Smooth muscle cell (in vitro differentiated cells): Measurements from ENCODE around the gene RABGAP1L. TPM values are rescaled to one million over a fixed set of nuclear protein-coding genes. Genes with fewer than 3 reads are reported as not detected.

Experiments
- DNase-seq: peaks from one replicate; lab custom pipeline; 2025; ENCODE audit not compliant: unreplicated experiment; lab: John Stamatoyannopoulos, UW
- H2AFZ ChIP-seq: fragments of 200-600 bp; sonication (generic); 2 replicates; pipeline ENCODE4 v1.6.0; 2016; ENCODE audit warnings: antibody characterized with exemption, low read depth, mild to moderate bottlenecking
- H3F3A ChIP-seq: fragments of 200-600 bp; sonication (generic); 2 replicates; pipeline ENCODE4 v1.6.0; 2017; ENCODE audit warnings: antibody characterized with exemption, low read depth
- H3K27ac ChIP-seq: fragments of 200-600 bp; sonication (generic); 2 replicates; pipeline ENCODE4 v1.5.1; 2016; ENCODE audit warnings: low read depth, mild to moderate bottlenecking
- H3K27me3 ChIP-seq: fragments of 200-600 bp; sonication (generic); 2 replicates; pipeline ENCODE4 v1.6.1; 2016; ENCODE audit warnings: low read depth, mild to moderate bottlenecking
- H3K36me3 ChIP-seq: fragments of 200-600 bp; sonication (generic); 2 replicates; pipeline ENCODE4 v1.5.1; 2016; ENCODE audit warnings: low read depth
- H3K4me1 ChIP-seq: fragments of 200-600 bp; sonication (generic); 2 replicates; pipeline ENCODE4 v1.5.1; 2016; ENCODE audit warnings: low read depth
- H3K4me2 ChIP-seq: fragments of 200-600 bp; sonication (generic); 2 replicates; pipeline ENCODE4 v1.6.0; 2016; ENCODE audit warnings: mild to moderate bottlenecking
- H3K4me3 ChIP-seq: fragments of 200-600 bp; sonication (generic); 2 replicates; pipeline ENCODE4 v1.5.1; 2016; ENCODE audit warnings: mild to moderate bottlenecking
- H3K79me2 ChIP-seq: fragments of 200-600 bp; sonication (generic); 2 replicates; pipeline ENCODE4 v1.6.0; 2016; ENCODE audit warnings: low read depth, mild to moderate bottlenecking
- H3K9ac ChIP-seq: fragments of 200-600 bp; sonication (generic); 2 replicates; pipeline ENCODE4 v1.6.0; 2016; ENCODE audit warnings: low read depth
- H3K9me3 ChIP-seq: fragments of 200-600 bp; sonication (generic); replicated peaks from 2 replicates; pipeline ENCODE4 v1.5.1; 2016; ENCODE audit warnings: low read depth
- H4K20me1 ChIP-seq: fragments of 200-600 bp; sonication (generic); 2 replicates; pipeline ENCODE4 v1.6.0; 2016; ENCODE audit warnings: low read depth
- CTCF ChIP-seq: fragments of 200-600 bp; sonication (generic); IDR thresholded peaks from 2 replicates; pipeline ENCODE4 v1.5.1; 2017; ENCODE audit warnings: borderline replicate concordance, mild to moderate bottlenecking, antibody characterized with exemption; ENCODE audit not compliant: insufficient read depth, poor library complexity, severe bottlenecking
- WGBS: methylation state at CpG from one replicate; pipeline ENCODE4 v1.1.7; 2016; ENCODE audit warnings: low lambda C conversion rate; 5-methylcytosine and 5-hydroxymethylcytosine counted together
- polyA plus RNA-seq: library from polyadenylated mRNA; unstranded; fragments of >200 nt; fragmentation: Nextera tagmentation; extraction: Ambion mirVana; gene quantifications from 2 replicates; pipeline ENCODE4 v1.2.1, GENCODE V29; 2016
- total RNA-seq: library from RNA; depleted of rRNA; stranded (reverse); fragments of >200 nt; gene quantifications from 2 replicates; pipeline ENCODE4 v1.2.3, GENCODE V29; 2014

The RABGAP1L gene
- total and polyA plus RNA-seq, 2 experiments from 2014 or later: 4.8 to 24.7 TPM

- DNase-seq: no peak
- no peak overlapping the region for H3K27ac ChIP-seq
- H2AFZ ChIP-seq: no peak overlapping the region
- no peaks in the 10 kb centered on the region for H3K27me3 ChIP-seq
- no peaks in the 10 kb centered on the region for H4K20me1 ChIP-seq
- no peaks in the 10 kb centered on the region for H3K79me2 ChIP-seq
- H3K9me3 ChIP-seq: no peaks in the 10 kb centered on the region
- no peaks in the 10 kb centered on the region for H3K36me3 ChIP-seq
- no peak overlapping the region for H3K4me3 ChIP-seq
- 60% methylated on average over 1 of the region's 1 CpG for WGBS
- no peak overlapping the region for H3K4me2 ChIP-seq
- H3F3A ChIP-seq: no peaks in the 10 kb centered on the region
- no peak for TF ChIP-seq CTCF
- H3K4me1 ChIP-seq: no peaks in the 10 kb centered on the region
- no peak overlapping the region for H3K9ac ChIP-seq
Observed at GRCh38 chr1:174469687-174470086, 310.4 kb downstream of the RABGAP1L start.

- TF ChIP-seq CTCF: no peak
- Histone ChIP-seq H3K79me2 (no peaks in the 10 kb centered on the region), H3K27ac (no peak overlapping the region), H3K4me3 (no peak overlapping the region), H3K4me1 (no peaks in the 10 kb centered on the region), H3K9ac (no peak overlapping the region), H3K4me2 (no peak overlapping the region), H4K20me1 (no peaks in the 10 kb centered on the region), H3F3A (no peaks in the 10 kb centered on the region), H3K27me3 (no peaks in the 10 kb centered on the region), H3K36me3 (no peaks in the 10 kb centered on the region), H3K9me3 (no peaks in the 10 kb centered on the region), H2AFZ (no peak overlapping the region)
- DNase-seq: no peak
- WGBS: 100% methylated on average over 1 of the region's 1 CpG
Observed at GRCh38 chr1:174479281-174479680, 320.0 kb downstream of the RABGAP1L start.

- no peaks in the 10 kb centered on the region for H3K27me3 ChIP-seq
- no peak for DNase-seq
- WGBS: 48% methylated on average over 1 of the region's 1 CpG
Observed at GRCh38 chr1:174480324-174480723, 321.0 kb downstream of the RABGAP1L start.

More at GRCh38 chr1:174480324-174480723, 321.0 kb downstream of the RABGAP1L start:
- Histone ChIP-seq H3K27ac (no peak overlapping the region), H3K36me3 (no peaks in the 10 kb centered on the region), H4K20me1 (no peaks in the 10 kb centered on the region), H3K4me1 (no peaks in the 10 kb centered on the region), H3K9ac (no peak overlapping the region), H3K79me2 (no peaks in the 10 kb centered on the region), H3K9me3 (no peaks in the 10 kb centered on the region), H3K4me3 (no peak overlapping the region), H3F3A (no peaks in the 10 kb centered on the region), H3K4me2 (no peak overlapping the region), H2AFZ (no peak overlapping the region)
- TF ChIP-seq CTCF: no peak
